Body of pancreas (tissue), 4 donors: Measurements from ENCODE around the gene HOXD8. TPM values are rescaled to one million over a fixed set of nuclear protein-coding genes. Genes with fewer than 3 reads are reported as not detected.

Experiments used
- ATAC-seq: fragments of 150-250 bp; one replicate; pipeline ENCODE4 v1.9.1; 2016
- DNase-seq, 4 donors: peaks; one replicate each; pipeline ENCODE4 v3.0.0-alpha.2; 2019
- H3K27ac ChIP-seq, 4 donors: fragments of 200-600 bp; sonication (generic); 1 replicate in 3 of 4; 2 replicates in 1 of 4; pipeline versions ENCODE4 v1.5.1 to v1.6.1; 2016 to 2019; ENCODE audit warnings: mild to moderate bottlenecking in 1 of 4, mixed read lengths in 1 of 4, moderate library complexity in 1 of 4
- H3K27me3 ChIP-seq, 2 donors: fragments of 200-600 bp; sonication (generic); one replicate each; pipeline ENCODE4 v1.6.0; 2016; ENCODE audit warnings: mild to moderate bottlenecking in 1 of 2
- H3K36me3 ChIP-seq, 2 donors: fragments of 200-600 bp; sonication (generic); replicated peaks in 1 of 2; 2 replicates each; pipeline ENCODE4 v1.5.1; 2016; ENCODE audit warnings: low read depth in 2 of 2; ENCODE audit not compliant: insufficient read depth in 1 of 2
- H3K4me1 ChIP-seq: fragments of 200-600 bp; sonication (generic); one replicate; pipeline ENCODE4 v1.6.0; 2016
- H3K4me3 ChIP-seq, 2 donors: fragments of 200-600 bp; sonication (generic); 1 replicate in 1 of 2; 2 replicates in 1 of 2; pipeline ENCODE4 v1.5.1; 2016 to 2019
- H3K9me3 ChIP-seq, 3 donors: fragments of 200-600 bp; sonication (generic); 1 replicate in 2 of 3; 2 replicates in 1 of 3; pipeline ENCODE4 v1.5.1; 2016
- POLR2A ChIP-seq, 3 donors: fragments of 450-650 bp; IDR thresholded peaks; one replicate each; pipeline ENCODE4 v1.6.1; 2016; ENCODE audit warnings: antibody characterized with exemption in 3 of 3, mild to moderate bottlenecking in 2 of 3
- WGBS, 2 donors: methylation state at CpG; one replicate each; pipeline ENCODE4 v1.1.5; 2017; 5-methylcytosine and 5-hydroxymethylcytosine counted together
- intact Hi-C: fragments of 100-400 bp; cut with DNase I; formaldehyde crosslinking; loops from one replicate; pipeline ENCODE4 v1.15.1; 2023
- total RNA-seq, 2 donors: library from RNA; depleted of rRNA; stranded (reverse); fragments of >200 nt; gene quantifications; one replicate each; pipeline ENCODE4 v1.1.0, GENCODE V29; 2016
- TF ChIP-seq, protein P1 (sequence below), 7 experiments: fragments of 450-650 bp in 4 of 7; fragments of 200-600 bp in 3 of 7; sonication (generic) in 3 of 7; IDR thresholded peaks; one replicate each; pipeline ENCODE4 v1.5.1; 2016 to 2019; ENCODE audit warnings: antibody characterized with exemption in 7 of 7

Gene HOXD8
- total RNA-seq, 2 donors from 2014 or later, result 2.6 to 3.1 TPM

- no peak within 1 kb of the TSS for H3K27ac ChIP-seq
- intact Hi-C loops, result no loop called here
- TF ChIP-seq, protein P1, sequence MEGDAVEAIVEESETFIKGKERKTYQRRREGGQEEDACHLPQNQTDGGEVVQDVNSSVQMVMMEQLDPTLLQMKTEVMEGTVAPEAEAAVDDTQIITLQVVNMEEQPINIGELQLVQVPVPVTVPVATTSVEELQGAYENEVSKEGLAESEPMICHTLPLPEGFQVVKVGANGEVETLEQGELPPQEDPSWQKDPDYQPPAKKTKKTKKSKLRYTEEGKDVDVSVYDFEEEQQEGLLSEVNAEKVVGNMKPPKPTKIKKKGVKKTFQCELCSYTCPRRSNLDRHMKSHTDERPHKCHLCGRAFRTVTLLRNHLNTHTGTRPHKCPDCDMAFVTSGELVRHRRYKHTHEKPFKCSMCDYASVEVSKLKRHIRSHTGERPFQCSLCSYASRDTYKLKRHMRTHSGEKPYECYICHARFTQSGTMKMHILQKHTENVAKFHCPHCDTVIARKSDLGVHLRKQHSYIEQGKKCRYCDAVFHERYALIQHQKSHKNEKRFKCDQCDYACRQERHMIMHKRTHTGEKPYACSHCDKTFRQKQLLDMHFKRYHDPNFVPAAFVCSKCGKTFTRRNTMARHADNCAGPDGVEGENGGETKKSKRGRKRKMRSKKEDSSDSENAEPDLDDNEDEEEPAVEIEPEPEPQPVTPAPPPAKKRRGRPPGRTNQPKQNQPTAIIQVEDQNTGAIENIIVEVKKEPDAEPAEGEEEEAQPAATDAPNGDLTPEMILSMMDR (IDR thresholded peaks at IDR 0.05), result no peak
- TF ChIP-seq POLR2A (IDR thresholded peaks at IDR 0.05), result no peak
- WGBS, 2 donors, result 3 to 14% methylated on average over 18 to 48 of the region's 48 CpGs
- no peaks in the 10 kb centered on the region for H3K36me3 ChIP-seq
- H3K27me3 ChIP-seq, result peaks cover 0 to 59% of the 10 kb centered on the region in 2 donors
- ATAC-seq (no peak), DNase-seq (no peak)
- no peaks in the 10 kb centered on the region for H3K9me3 ChIP-seq
- H3K4me3 ChIP-seq, result no peak within 1 kb of the TSS
- peaks cover 30% of the 10 kb centered on the region for H3K4me1 ChIP-seq
These were observed 27.4 kb downstream of the HOXD8 start, which contains the start of gene HOXD3 for GRCh38 chr2:176156807-176157498. HOXD3 (plus strand) TSS chr2:176157307; CDS start chr2:176169115, 11,808 bp downstream.

DNA sequence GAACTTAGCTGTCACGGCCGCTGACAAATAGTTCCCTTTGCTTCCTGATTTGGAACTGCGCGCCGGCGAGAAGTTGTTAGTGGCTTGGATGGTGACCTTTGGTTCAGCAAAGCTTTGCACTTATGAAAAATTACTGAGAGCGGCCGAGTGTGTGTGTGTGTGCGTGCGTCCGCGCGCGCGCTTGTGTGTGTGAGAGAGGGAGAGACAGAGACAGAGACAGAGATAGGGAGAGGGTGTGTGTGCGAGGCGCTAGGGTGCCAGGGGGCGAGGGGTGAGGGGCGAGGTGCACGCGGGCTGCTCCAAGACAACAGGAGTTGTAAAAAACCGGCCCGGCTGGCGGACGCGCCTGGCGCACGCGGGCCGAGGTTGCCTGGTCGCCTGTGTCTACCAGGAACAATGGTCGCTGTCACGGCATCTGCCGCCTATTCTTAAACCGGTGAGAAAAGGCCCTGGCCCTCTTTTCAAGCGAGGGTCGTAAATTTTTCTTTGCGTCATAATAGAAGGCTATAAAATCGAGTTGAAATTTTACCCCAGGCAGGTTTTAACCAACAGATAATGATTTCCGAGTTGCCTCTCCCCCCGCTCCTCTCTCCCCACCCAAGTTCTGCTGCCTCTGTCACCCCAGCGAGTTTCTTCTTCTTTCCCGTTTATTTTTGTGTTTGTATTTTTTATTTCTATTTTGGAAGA is 28.1 kb downstream of the HOXD8 start:
- Histone ChIP-seq H3K36me3 (no peaks in the 10 kb centered on the region), H3K4me3 (no peak overlapping the region), H3K9me3 (no peaks in the 10 kb centered on the region), H3K27me3 (peaks cover 0 to 59% of the 10 kb centered on the region in 2 donors), H3K27ac (no peak overlapping the region), H3K4me1 (peaks cover 30% of the 10 kb centered on the region)
- WGBS, 2 donors, result 5 to 7% methylated on average over 43 of the region's 43 CpGs
- intact Hi-C loops, result no loop called here
- TF ChIP-seq, protein P1 (IDR thresholded peaks at IDR 0.05), result no peak
- no peak for TF ChIP-seq POLR2A (IDR thresholded peaks at IDR 0.05)
- DNase-seq (no peak), ATAC-seq (no peak)

GRCh38 chr2:176158186-176158591 is 28.7 kb downstream of the HOXD8 start:
- 7 to 13% methylated on average over 22 of the region's 22 CpGs for WGBS, 2 donors
- no peak overlapping the region for H3K27ac ChIP-seq
- ATAC-seq (no peak), DNase-seq (no peak)
- intact Hi-C loops, result no loop called here
- H3K9me3 ChIP-seq, result no peaks in the 10 kb centered on the region
- H3K4me3 ChIP-seq, result no peak overlapping the region
- H3K36me3 ChIP-seq, result no peaks in the 10 kb centered on the region
- H3K27me3 ChIP-seq, result peaks cover 0 to 59% of the 10 kb centered on the region in 2 donors
- H3K4me1 ChIP-seq, result peaks cover 30% of the 10 kb centered on the region
- TF ChIP-seq POLR2A (IDR thresholded peaks at IDR 0.05), result no peak
- TF ChIP-seq, protein P1 (IDR thresholded peaks at IDR 0.05), result no peak

DNA sequence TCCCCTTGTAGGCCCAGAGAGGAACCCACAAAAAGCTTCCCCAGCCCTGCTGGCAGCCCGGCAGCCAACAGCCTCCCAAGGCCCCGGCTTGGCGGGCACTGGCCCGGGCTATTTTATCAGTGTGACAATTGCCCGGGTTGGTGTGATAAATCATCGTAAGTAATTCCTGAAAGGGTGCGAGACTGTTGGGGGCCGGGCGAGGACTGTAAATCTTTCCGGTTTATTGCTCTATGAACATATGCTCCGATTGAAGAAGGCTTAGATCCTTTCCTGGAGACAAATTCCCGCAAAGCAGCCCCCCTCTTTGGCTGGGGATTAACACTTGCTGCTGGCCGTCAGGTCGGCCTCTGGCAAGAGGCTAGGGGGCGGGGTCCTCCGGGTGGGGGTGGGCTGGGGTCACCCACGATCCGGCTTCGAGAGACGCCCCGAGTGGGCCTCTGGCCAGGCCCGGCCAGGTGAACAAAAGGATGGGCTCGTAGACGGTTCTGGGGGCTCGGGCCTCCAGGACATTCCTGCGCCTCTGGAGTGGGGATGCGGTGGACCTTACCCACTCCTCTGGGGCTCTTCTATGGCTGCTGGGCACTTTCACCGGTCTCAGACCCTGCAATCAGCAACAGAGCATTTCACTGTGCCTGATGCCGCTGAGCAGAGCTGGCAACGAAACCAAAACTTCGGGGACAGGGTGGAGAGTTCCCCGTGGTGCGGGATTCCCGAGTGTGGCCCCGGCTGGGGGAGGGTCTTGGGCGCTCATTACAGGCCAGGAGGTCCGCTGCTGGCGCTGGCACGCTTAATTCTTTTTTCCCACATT is 29.6 kb downstream of the HOXD8 start:
- Histone ChIP-seq H3K36me3 (no peaks in the 10 kb centered on the region), H3K4me1 (peaks cover 30% of the 10 kb centered on the region), H3K9me3 (no peaks in the 10 kb centered on the region), H3K27ac (no peak overlapping the region), H3K4me3 (no peak overlapping the region), H3K27me3 (peaks cover 0 to 66% of the 10 kb centered on the region in 2 donors)
- DNase-seq (no peak), ATAC-seq (no peak)
- whole genome bisulfite sequencing, 2 donors, result 7 to 35% methylated on average over 6 to 39 of the region's 39 CpGs
- intact Hi-C loops, result no loop called here
- TF ChIP-seq, protein P1 (IDR thresholded peaks at IDR 0.05), result no peak
- TF ChIP-seq POLR2A (IDR thresholded peaks at IDR 0.05), result no peak
